Measurements from ENCODE around the gene NPC2.

- no peak for TF ChIP-seq CTCF (IDR thresholded peaks at IDR 0.05)
- TF ChIP-seq EP300 (IDR thresholded peaks at IDR 0.05) = no peak
- TF ChIP-seq POLR2A (IDR thresholded peaks at IDR 0.05) = no peak
These were observed 40.5 kb upstream of the NPC2 start for GRCh38 chr14:74533576-74533975.

Data from sigmoid colon (tissue), 4 donors.